ENCODE measurements around the gene CAB39. TPM values are rescaled to one million over a fixed set of nuclear protein-coding genes. Genes with fewer than 3 reads are reported as not detected.
A peak's percentile ranks its signal among the peaks of the same experiment; 100 is the strongest.

CAB39 gene
- total RNA-seq, 1 donor from 2014 or later = 86.2 TPM

- peak; percentile 93 for ATAC-seq
- intact Hi-C loops (cut with micrococcal nuclease) = no loop called here
- DNase-seq = peak; percentile 80
These were observed 152.1 kb downstream of the CAB39 start, which contains the start of gene ITM2C for GRCh38 chr2:230864605-230865306. Gene ITM2C, plus strand, starts transcription at chr2:230864942. Its CDS starts 84 bp downstream, at chr2:230865026.

- ATAC-seq (no peak), DNase-seq (no peak)
- intact Hi-C loops (cut with micrococcal nuclease) = no loop called here
These were observed 152.7 kb downstream of the CAB39 start for GRCh38 chr2:230865307-230865765.

- DNase-seq (no peak), ATAC-seq (no peak)
- intact Hi-C loops (cut with micrococcal nuclease) = no loop called here
These were observed 153.4 kb downstream of the CAB39 start for GRCh38 chr2:230865766-230866755.

- DNase-seq (no peak), ATAC-seq (no peak)
- intact Hi-C loops (cut with micrococcal nuclease) = no loop called here
These were observed 154.3 kb downstream of the CAB39 start for GRCh38 chr2:230866756-230867523.

GRCh38 chr2:230868161-230868946, 155.7 kb downstream of the CAB39 start:
- ATAC-seq (no peak), DNase-seq (no peak)
- intact Hi-C loops (cut with micrococcal nuclease) = no loop called here

- DNase-seq (no peak), ATAC-seq (no peak)
- intact Hi-C loops (cut with micrococcal nuclease) = no loop called here
These were observed 156.6 kb downstream of the CAB39 start for GRCh38 chr2:230868947-230869913.

- no peak for DNase-seq
- intact Hi-C loops (cut with micrococcal nuclease) = no loop called here
- ATAC-seq = no peak
These were observed 157.4 kb downstream of the CAB39 start for GRCh38 chr2:230869914-230870543.

Other genes starting within 250 kb of the CAB39 start
- gene ITM2C, start 152.1 kb downstream of the CAB39 start, total RNA-seq = 28.8 TPM
- gene GPR55, start 212.4 kb downstream of the CAB39 start, total RNA-seq = not detected

Measured in left ventricle myocardium superior (tissue), 1 donor.